NCI-H1694 treated with DMSO at 0.1 percent for 48 hours (cell line): ENCODE data around the gene STAT5A.

Source experiments
- DNase-seq: peaks from one replicate; lab custom pipeline; 2025; lab: John Stamatoyannopoulos, UW

Gene STAT5A

DNA sequence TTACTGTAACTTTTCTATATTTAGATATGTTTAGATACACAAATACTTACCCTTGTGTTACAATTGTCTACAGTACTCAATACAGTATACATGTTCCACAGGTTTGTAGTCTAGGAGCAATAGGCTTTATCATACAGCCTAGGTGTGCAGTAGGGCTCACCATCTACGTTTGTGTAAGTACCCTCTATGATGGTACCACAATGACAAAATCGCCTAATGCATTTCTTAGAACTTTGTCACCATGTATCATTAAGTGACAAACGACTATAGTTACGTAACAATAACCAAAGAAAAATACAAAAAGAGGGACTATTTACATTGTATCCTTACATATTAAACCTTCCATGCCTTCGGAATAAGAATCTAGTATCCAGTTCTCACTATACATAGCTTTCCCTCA, 20.1 kb upstream of the STAT5A start:
- no peak for DNase-seq

DNA sequence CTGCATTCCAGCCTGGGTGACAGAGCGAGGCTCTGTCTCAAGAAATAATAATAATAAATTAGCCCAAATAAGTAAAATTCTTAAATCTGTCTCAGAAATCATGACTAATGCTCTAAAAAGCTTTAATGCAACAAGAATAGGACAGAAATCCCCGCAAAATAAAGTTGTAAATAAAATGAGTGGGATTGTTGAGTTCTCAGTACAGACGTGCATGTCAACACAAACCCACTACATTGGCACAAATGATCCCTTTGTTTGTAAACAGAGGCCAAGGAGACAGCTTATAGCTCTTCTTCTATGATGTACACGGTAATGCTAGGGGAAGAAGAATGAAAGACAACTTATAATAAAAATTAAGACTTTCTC, 18.1 kb upstream of the STAT5A start:
- no peak for DNase-seq

DNA sequence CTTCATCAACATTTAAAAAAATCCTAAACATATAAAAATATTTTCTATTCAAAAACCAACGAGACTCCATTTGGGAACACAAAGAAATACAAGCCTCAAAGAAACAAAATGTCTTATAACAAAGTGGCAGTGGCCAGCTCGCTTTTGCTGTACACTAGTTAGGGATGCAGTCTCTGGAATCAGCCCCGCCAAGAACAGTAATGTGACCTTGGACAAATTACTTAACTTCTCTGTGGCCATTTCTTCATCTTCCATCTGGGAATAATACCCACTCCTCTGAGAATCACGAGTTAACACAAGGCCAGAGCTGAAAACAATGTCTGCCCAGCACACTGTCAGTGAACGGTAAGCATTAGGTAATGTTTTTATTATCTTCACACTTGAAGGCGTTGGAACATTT, 17.7 kb upstream of the STAT5A start:
- DNase-seq: no peak

DNA sequence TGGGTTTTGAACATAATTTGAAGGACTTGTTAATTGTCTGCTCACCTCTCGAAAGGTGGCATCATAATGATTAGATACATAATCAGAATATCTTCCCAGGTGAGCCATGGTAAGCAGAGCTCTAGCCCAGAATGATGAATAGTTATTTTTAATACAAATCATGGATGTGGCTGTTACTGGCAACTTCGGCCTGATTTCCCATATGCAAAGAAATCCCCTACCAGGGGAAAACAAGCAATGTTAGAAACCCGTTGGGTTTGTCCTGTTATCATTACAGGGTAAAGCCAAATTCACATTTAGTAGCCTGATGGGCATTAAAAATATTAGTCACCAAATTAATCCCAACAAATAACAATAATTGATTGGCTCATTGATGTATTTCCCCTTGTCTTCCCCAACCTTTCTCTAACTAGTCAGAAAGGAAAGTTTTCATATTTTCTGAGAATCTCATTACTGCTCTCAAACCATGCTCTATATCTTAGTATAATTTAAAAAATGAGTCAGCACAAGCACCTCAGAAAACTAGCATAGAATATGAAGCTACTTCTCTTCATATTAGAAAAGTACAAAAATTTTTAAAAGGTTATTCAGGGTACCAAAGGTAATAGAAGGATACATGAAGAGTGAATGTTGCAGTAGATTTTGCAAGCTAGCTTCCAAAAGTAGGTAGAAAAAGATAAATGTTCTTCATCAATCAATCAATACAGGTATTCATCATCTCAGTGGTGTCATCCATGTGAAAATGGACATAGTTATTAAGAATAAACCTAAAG, 17.1 kb upstream of the STAT5A start:
- DNase-seq: no peak

DNA sequence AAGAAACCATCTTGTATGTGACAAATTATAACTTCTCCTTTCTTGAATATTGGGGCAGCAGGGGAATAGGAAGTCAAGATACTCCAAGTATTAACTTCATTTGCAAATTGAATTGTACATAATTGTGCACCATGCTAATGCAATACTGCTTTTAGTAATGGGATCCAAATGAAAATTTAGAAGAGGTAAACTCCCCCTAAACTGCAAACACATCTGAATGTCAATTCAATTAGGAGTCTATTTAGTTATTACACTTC, 16.6 kb upstream of the STAT5A start:
- DNase-seq: no peak

DNA sequence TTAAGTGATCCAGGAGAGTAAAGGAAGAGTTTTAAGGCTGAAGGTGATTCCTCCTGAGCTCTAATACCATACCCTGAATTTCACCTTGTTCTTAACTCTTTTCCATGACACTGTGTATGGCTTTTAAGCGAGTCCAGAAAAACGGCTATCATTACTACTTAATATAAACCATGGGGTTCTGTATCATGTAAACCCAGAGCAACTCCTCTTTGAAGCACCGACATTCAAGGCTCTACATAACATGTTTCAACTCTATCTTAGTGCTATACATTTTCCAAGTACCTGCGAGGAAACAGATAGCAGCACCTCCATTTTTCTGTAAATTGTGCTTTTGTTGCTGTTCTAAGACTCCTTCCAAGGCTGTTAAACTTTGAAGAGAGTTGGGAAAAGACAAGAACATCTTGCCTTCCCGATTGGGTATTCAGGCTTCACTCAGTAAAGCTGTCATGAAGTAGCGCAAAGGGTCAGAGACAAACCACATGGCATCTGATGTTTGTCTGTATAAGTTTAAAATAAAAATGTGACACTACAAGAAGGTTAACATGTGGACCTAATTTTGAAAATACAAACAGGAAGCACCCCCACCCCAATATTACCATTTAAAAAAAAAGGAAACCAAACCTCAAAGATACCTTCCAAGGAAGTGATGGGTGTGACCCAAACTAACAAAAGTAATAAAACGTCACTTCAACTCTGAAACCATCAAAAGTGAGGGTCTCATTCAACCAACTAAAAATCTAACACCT, 16.0 kb upstream of the STAT5A start:
- no peak for DNase-seq

DNA sequence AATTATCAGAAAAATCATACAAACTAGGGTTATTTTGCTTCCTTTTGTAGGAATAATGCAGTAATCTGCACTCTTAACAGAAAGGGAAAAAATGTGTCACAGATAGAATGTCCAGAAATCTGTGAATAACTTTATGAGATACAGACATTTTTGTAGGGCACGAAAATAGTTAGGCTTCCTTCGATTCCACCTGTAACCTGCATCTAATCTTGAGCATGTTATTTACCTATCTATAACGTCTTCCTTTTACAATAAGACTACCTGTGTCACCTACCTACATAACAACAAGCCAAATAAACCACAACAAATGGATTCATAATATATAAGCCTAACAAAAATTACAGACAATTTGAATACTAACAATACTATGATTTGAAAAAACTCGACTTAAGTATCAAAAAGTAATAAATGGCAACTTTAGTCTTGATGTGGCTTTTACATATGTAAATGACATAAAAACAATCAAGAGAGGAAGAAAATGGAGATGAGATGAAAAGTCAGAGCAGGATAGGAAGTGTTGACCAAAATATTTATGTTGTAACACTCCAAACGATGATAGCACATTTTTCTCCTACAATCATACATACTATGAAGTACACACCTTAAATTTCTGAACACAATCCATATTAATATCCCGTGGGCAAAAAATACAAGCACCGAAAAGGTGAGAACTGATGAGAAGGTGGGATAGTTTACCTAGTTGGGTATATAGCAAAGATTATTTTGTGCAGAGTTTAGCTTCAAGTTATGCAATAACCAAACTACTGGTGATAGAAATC, 14.6 kb upstream of the STAT5A start:
- no peak for DNase-seq

DNA sequence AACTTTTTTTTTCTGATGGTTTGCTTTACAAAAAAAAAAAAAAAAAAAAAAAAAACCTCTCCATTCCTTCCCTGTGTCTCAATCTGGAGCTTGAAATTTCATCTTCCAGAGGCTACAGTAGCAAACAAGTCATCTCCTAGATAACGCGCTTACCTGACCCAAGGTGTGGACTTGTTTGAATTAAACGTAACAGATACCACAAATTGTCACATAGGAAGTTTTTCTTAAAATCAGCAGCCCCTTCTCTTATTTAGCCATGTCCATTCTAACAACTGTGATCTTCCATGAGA, 14.1 kb upstream of the STAT5A start:
- no peak for DNase-seq

DNA sequence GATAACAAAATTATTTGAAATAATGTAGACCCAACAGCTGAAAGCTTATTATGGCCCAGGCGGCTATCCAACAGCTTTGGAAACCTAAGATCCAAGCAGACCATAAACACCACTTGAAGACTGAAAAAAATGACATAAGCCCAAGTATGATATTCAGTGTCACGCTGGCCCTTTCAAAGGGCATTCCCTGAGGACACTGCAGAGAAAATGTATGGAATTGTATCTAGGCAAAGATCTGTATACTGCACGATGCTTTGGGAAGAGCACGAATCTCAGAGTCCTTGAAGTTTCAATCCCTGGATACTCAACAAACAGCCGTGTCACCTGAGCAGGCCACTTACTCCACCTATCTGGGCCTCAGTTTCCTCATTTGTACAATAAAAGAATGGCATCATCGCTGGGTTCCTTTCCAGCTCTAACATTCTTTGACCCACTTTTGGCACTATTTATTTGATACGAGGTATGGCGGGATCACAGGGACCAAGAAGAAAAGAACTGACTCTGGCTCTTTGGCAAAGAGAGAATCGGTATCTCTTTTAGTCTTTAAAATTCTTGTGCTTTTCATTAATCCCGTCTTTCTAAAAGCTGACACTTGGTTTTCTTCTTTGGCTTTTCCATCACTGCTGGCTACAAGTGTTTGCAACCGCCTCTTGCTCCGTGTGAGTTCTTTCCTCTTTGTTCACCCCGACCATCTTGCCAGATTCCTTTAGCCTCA, 13.3 kb upstream of the STAT5A start:
- DNase-seq: no peak

DNA sequence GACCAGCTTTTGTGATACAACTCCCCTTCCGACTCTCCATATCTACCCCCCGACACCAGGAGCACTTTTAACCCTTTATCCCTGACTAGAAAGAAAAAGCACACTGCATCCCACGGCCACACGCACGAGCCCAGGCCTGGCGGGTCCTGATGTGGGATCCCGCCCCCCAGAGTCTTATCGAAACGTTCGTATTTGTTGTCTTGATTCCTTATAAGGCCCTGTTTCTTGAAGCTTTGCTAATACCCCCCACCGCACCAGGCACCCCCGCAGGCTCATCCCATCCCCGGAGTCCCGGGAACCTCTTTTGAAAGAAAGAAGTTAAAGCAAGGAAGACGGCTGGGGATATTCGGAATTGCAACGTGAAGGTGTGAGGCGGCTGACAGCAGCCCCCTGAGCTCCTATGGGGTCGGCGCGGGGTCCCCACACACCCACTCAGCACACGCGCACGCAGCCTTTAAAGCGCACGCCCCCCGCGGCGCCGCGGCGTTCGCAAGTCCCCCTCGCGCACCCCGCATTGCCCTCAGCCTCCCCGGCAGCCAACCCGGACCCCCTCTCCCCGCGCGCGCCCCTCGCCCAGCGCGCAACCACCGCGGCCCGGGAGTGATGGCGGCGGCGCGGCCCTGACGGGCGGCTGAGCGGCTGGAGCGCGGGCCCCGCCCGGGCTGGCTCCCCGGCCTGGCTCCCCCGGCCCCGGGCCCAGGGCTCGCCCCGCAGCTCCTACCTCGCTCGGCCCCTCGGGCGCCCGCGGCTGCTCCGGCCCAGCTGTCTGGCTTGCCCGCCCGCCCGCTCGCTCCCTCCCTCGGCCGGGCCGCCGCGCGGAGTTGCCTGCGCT, 12.6 kb upstream of the STAT5A start:
- peak; percentile 21 for DNase-seq

DNA sequence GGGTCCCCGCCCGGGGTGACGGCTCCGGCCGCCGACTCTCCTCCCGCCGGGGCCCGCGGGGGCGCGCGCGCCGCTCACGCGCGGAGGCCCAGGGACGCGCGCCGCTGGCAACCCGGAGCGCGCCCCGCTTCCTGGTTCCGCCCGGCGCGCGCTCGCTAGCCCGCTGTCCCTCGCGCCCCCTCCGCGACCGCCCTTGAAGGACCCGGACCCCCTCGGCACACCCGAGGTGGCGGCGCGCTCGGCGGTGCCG, 12.0 kb upstream of the STAT5A start, which contains the start of gene STAT5B:
STAT5B (minus strand) TSS at position 33 of the 250 bp plus-strand sequence. CDS start 44,264 bp downstream, outside the sequence.
- no peak for DNase-seq

DNA sequence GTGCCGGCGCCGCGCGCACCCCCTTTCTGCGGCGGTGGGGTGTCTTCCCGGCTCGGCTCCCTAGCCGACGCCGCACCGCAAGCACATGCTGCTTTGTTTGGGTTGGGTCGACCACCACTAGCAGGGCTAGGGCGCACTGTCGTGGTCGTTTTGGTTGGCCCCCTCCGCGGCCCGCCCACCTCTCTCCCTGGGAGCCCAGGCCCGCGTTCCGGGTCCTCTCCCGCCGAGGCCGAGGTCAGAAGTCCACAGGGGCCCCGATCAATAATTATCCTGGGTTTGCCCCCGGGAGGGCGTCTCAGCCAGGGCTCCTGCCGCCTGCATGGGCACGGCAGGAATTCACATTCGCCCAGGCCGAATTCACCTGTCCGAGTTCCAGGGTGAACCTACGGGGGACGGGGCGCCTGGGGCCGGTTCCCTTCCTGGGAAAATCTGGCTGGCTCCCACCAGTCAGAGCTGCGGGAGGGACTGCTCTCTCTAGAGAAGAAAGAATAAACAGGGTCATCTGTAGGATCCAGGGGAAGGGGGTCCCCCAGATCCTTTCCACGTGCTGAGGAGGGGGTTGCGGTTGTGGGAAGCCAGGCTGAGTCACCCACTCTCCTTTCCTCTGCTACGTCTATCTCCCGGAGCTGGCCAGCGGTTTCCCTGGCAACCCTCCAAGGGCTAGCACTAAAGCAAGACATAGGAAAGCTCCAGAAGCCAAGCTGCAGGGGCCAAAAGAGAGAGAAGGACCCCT, 11.5 kb upstream of the STAT5A start:
- no peak for DNase-seq

DNA sequence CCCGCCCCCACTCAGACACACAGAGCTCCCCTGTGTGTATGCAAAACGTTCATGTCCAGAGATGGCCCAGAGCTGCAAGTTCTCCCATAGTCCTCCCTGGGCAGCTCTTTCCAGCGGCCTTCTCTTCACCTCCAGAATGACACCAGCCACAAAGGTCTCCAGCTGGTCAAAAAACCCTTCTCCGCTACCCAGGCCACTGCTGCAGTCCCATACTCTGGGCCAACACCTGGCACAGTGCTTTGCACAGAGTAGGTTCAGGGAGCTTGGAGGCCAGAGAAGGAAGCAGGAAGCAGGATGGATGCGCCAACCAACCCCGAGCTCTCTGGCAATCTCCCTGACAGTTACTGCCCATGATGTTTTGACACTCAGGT, 11.0 kb upstream of the STAT5A start:
- no peak for DNase-seq

DNA sequence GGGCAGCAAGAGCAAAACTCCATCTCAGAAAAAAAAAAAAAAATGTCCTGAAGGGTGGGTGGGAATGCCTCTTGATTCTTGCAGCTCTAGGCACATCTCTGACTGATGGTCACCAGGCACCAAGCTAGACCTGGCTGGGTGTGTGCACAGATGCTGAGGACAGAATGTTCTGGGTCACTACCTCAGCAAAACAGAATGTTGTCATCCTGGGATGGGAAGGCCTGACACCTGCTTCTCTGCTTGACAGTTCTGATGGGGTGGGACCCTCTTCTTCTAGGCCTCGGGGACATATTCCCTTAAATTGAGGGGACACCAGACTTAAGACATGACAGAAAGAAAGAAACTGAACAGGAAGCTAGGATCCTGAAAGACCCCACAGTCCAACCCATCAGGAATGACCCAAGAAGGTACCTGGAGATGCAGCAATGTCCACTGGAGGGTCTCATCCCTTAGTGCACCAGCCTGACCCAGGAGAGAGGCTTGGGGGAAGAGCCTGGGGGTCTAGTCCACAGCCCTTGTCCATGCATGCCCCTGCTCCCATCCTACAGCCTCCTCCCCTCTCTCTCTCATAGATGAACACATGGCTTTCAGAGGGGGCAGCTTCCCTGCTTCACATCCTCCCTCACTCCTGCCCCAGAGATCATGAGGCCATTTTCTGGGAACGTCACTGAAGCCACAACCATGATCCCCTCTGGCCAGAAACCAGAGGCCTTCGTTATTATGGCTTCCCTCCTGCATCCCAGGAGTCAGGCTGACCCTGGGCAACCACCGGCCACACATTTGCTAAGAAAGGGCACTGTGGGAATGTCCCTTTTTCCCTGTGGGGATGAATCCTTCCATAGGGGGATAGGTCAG, 8.3 kb upstream of the STAT5A start:
- no peak for DNase-seq

DNA sequence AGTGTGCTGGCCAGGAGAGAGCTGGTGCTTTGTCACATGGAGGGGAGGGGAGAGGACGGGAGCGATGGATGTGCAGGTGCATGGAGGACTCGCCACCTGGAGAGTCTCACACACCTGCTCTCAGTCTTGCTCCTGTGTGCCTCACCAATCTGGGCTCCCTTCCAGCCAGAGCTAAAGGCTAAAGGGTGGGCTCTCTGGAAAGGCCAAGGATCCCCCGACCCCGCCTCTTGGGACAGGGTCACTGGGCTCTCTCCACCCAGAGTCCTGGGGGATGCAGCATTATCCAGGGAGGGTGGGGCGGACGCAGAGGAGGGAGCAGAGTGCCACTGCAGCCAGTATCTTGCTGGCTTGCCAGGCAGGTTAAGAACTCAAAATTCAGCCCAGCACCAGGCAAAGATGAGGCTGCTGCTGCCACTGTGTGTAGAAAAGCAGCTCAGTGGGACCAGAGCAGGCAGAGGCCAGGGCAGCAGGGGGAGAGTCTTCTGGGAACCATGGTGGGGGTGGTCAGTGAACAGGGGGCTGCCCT, 6.7 kb upstream of the STAT5A start:
- no peak for DNase-seq

DNA sequence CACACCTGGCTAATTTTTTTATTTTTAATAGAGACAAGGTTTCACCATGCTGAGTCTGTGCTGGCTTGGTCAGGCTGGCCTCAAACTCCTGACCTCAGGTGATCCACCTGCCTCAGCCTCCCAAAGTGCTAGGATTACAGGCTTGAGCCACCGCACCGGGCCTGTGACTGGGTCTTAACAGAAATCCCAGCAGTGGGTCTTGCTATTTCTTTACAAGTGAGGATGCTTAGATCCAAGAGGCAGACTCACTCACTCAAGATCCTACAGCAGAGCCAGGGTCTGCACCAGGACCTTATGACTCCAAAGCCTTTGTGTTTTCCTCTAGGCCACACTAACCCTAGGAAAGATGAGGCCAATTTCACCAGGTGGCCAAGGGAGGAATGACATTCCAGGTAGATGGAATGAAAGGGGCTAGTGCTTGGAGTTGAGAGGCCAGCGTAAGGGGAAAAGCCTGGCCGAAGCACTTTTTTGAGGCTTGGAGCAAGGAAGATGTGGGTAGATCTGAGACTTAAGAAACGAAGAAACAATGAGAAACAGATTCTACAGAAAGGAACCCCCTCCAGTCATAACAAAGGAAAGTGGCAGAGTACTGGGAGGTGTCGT, 5.7 kb upstream of the STAT5A start:
- DNase-seq: no peak

DNA sequence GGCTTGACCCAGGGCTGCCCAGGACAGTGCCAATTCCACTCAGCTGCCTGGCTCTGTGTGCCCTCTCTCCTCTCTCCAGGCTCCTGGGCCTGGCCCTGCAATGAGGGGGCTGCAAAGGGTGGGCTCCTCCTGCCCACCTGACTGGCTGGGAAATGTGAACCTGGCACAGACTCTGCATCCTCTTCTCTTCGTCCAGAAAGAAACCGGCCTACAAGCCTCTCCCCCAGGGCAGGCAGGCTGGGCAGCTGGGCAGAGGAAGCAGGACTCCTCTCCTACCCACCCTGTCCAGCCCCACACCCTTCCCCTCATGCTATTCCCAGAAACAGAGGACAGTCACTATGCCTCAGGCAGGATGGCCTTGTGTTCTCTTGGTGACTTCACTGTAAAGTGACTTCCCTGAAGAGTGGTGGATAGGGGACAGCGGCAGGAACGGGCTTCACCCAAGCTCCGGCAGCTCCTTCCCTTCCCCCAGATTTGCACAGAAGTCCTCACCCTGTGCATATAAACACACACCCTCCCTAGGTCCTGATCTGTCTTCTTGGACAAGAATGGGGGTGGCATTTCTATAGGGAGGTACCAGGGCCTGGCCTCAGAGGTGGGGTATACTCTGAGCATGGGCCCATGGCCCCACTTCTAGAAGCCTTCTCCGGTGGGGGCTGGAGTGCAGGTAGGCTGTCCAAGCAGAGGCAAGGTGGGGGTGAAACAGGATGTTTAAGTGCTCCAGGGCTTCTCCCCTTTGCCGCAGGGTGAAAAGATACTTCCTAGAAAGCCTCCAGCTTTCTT, 4.9 kb upstream of the STAT5A start:
- no peak for DNase-seq

DNA sequence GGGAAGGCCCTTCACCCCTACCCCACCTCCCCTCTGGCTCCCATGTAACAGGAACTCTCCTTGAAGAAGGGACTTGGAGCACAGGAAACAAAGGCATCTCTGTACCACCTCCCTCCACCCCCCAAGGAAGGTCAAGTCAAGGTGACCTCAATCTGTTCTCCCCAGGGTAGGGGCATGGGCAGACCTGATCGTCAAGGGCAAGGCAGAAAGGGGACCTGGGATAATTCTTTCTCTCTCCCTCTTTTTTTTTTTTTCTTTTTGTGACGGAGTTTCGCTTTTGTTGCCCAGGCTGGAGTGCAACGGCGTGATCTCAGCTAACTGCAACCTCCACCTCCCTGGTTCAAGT, 4.3 kb upstream of the STAT5A start:
- no peak for DNase-seq

DNA sequence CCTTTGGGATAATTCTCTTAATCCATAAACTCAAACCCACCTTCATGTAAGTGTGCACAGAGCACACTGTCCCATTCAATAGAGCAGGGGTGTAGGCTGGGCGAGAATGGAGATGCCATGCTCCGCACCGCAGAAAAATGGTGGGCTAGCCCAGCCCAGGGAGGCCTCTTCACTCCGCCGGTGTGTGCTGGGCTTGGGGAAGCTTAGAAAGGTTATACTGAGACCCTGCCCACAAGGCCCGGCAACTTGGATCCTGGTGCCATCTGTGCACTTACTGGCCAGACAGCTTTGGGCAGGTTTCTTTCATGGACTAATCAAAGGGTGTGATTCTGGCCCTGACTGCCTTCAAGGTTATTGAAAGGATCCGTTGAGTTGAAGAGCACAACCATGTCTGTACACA, 3.7 kb upstream of the STAT5A start:
- no peak for DNase-seq
